AG04450 (cell line): ENCODE measurements around the gene CCDC88C. TPM values are rescaled to one million over a fixed set of nuclear protein-coding genes. Genes with fewer than 3 reads are reported as not detected.

Experiments
- CTCF ChIA-PET: fragments of 300-600, 350-600 bp; formaldehyde crosslinking; extraction: SDS; loops from one replicate; lab custom pipeline; 2022; ENCODE audit warnings: antibody characterized with exemption, inconsistent platforms; lab: Charles Lee
- POLR2A ChIA-PET: fragments of 350-600 bp; formaldehyde crosslinking; extraction: SDS; loops from one replicate; lab custom pipeline; 2021; ENCODE audit warnings: antibody characterized with exemption, inconsistent platforms; lab: Yijun Ruan, JAX
- DNase-seq: peaks from one replicate; pipeline ENCODE4 v3.0.0-alpha.2; 2011; ENCODE audit warnings: low read depth, low spot score
- H3K27ac ChIP-seq: one replicate; pipeline ENCODE4 v1.5.1; 2012; ENCODE audit warnings: low read depth, low read length, control low read depth
- H3K27me3 ChIP-seq: one replicate; pipeline ENCODE4 v1.6.0; 2012; ENCODE audit warnings: low read length; ENCODE audit not compliant: control insufficient read depth, insufficient read depth
- H3K4me3 ChIP-seq: 2 replicates; pipeline ENCODE4 v1.5.1; 2011; ENCODE audit warnings: mild to moderate bottlenecking, low read depth, low read length, control low read depth
- H3K9me3 ChIP-seq: 2 replicates; pipeline ENCODE4 v1.5.1; 2012; ENCODE audit warnings: low read length; ENCODE audit not compliant: control insufficient read depth, insufficient read depth
- CTCF ChIP-seq: IDR thresholded peaks from 2 replicates; pipeline ENCODE4 v1.5.1; 2011; ENCODE audit warnings: low read depth, low read length, control low read depth, inconsistent platforms
- polyA plus RNA-seq: library from polyadenylated mRNA; depleted of rRNA; stranded (reverse); fragments of >200 nt; gene quantifications from 2 replicates; pipeline ENCODE4 v1.2.3, GENCODE V29; 2011

Gene CCDC88C
- polyA plus RNA-seq, 1 experiment, result 0.01 TPM

GRCh38 chr14:91273885-91274273, 143.7 kb downstream of the CCDC88C start:
- no peak for TF ChIP-seq CTCF
- Histone ChIP-seq H3K27ac (no peak overlapping the region), H3K27me3 (peaks cover 8% of the 10 kb centered on the region), H3K9me3 (no peaks in the 10 kb centered on the region; the same call in 1 of the 2 replicates), H3K4me3 (no peak overlapping the region)
- POLR2A ChIA-PET, result no interaction called here
- CTCF ChIA-PET, result interaction anchor here (0.6 kb wide), 1 partner anchor 138 kb away, joined by 4 read pairs; no protein-coding TSS in a partner anchor
- DNase-seq, result no peak

GRCh38 chr14:91273273-91273884, 144.2 kb downstream of the CCDC88C start:
- no peak overlapping the region for H3K27ac ChIP-seq
- no peak for DNase-seq
- H3K9me3 ChIP-seq, result no peaks in the 10 kb centered on the region; the same call in 1 of the 2 replicates
- H3K27me3 ChIP-seq, result peaks cover 8% of the 10 kb centered on the region
- no peak overlapping the region for H3K4me3 ChIP-seq
- ChIA-PET POLR2A (no interaction called here), CTCF (interaction anchor here (0.6 kb wide), 1 partner anchor 139 kb away, joined by 4 read pairs; no protein-coding TSS in a partner anchor)
- TF ChIP-seq CTCF, result no peak

- Histone ChIP-seq H3K27ac (no peak overlapping the region), H3K9me3 (no peaks in the 10 kb centered on the region; the same call in 1 of the 2 replicates), H3K4me3 (no peak overlapping the region), H3K27me3 (peaks cover 8% of the 10 kb centered on the region)
- no peak for DNase-seq
- ChIA-PET POLR2A (no interaction called here), CTCF (no interaction called here)
- no peak for TF ChIP-seq CTCF
Observed at GRCh38 chr14:91272341-91273272, 145.0 kb downstream of the CCDC88C start.

- no peak overlapping the region for H3K27ac ChIP-seq
- no peaks in the 10 kb centered on the region; the same call in 1 of the 2 replicates for H3K9me3 ChIP-seq
- ChIA-PET CTCF (no interaction called here), POLR2A (no interaction called here)
- TF ChIP-seq CTCF, result no peak
- peaks cover 8% of the 10 kb centered on the region for H3K27me3 ChIP-seq
- no peak overlapping the region for H3K4me3 ChIP-seq
- no peak for DNase-seq
Observed at GRCh38 chr14:91271639-91272038, 146.0 kb downstream of the CCDC88C start.
